Endothelial cell of umbilical vein (primary cell): ENCODE measurements around the gene ARV1. TPM values are rescaled to one million over a fixed set of nuclear protein-coding genes. Genes with fewer than 3 reads are reported as not detected.

ENCODE experiments used
- BruUV-seq: library from RNA; stranded (reverse); fragments of 400-500 nt; replicated peaks from 2 replicates; lab custom pipeline; 2021; lab: Mats Ljungman, UMichigan
- CTCF ChIA-PET: fragments of 300-600, 350-600 bp; sonication (Branson Sonifier 250); formaldehyde crosslinking; loops from one replicate; lab custom pipeline; 2021; ENCODE audit warnings: antibody characterized with exemption, inconsistent platforms; lab: Charles Lee
- POLR2A ChIA-PET: fragments of 300-600, 350-600 bp; sonication (Branson Sonifier 250); formaldehyde crosslinking; loops from one replicate; lab custom pipeline; 2021; ENCODE audit warnings: antibody characterized with exemption, inconsistent platforms; lab: Charles Lee
- DNase-seq: peaks from one replicate; pipeline ENCODE4 v3.0.0-alpha.2; 2011; ENCODE audit warnings: low read depth, low spot score
- FAIRE-seq: peaks from 2 replicates; lab custom pipeline; 2011; peaks lifted over from hg19 to GRCh38; lab: Jason Lieb, UNC
- H2AFZ ChIP-seq: 2 replicates; pipeline ENCODE4 v1.6.0; 2012; ENCODE audit warnings: low read depth, low read length, control low read depth, inconsistent platforms
- H3K27ac ChIP-seq: 2 replicates; pipeline ENCODE4 v1.5.1; 2011; ENCODE audit warnings: low read depth, mild to moderate bottlenecking, control low read depth, low read length, moderate library complexity; ENCODE audit not compliant: insufficient read depth
- H3K27me3 ChIP-seq, 2 experiments: 2 replicates each; pipeline versions ENCODE4 v1.6.0 to v1.6.1; 2011; ENCODE audit warnings: low read length in 2 of 2, mixed read lengths in 1 of 2; ENCODE audit not compliant: control insufficient read depth in 2 of 2, insufficient read depth in 2 of 2
- H3K36me3 ChIP-seq, 2 experiments: 2 replicates in 1 of 2; 3 replicates in 1 of 2; pipeline ENCODE4 v1.5.1; 2011; ENCODE audit warnings: low read length in 2 of 2, mild to moderate bottlenecking in 1 of 2, moderate library complexity in 1 of 2; ENCODE audit not compliant: control insufficient read depth in 2 of 2, insufficient read depth in 2 of 2; ENCODE audit errors: extremely low read depth in 1 of 2
- H3K4me1 ChIP-seq: 3 replicates; pipeline ENCODE4 v1.5.1; 2011; ENCODE audit warnings: mild to moderate bottlenecking, low read length; ENCODE audit not compliant: control insufficient read depth, insufficient read depth; ENCODE audit errors: extremely low read depth
- H3K4me2 ChIP-seq: 2 replicates; pipeline ENCODE4 v1.6.1; 2011; ENCODE audit warnings: low read length, control low read depth, mixed read lengths; ENCODE audit not compliant: insufficient read depth
- H3K4me3 ChIP-seq, 3 experiments: fragments of 200-600 bp in 1 of 3; sonication (generic), shearing (Covaris generic) in 1 of 3; replicated peaks in 1 of 3; 2 replicates each; pipeline ENCODE4 v1.5.1; 2011 to 2016; ENCODE audit warnings: control low read depth in 3 of 3, low read length in 3 of 3, mild to moderate bottlenecking in 2 of 3, inconsistent platforms in 1 of 3, low read depth in 1 of 3, moderate library complexity in 1 of 3; ENCODE audit not compliant: insufficient read depth in 1 of 3
- H3K79me2 ChIP-seq: 2 replicates; pipeline ENCODE4 v1.6.0; 2012; ENCODE audit warnings: low read length, inconsistent platforms; ENCODE audit not compliant: control insufficient read depth, insufficient read depth
- H3K9ac ChIP-seq: replicated peaks from 2 replicates; pipeline ENCODE3; 2011; ENCODE audit warnings: low read length, control low read depth; ENCODE audit not compliant: insufficient read depth; ENCODE audit errors: extremely low read depth
- H3K9me1 ChIP-seq: replicated peaks from 3 replicates; pipeline ENCODE4 v1.6.0; 2011; ENCODE audit warnings: mild to moderate bottlenecking, low read length; ENCODE audit not compliant: control insufficient read depth, insufficient read depth; ENCODE audit errors: extremely low read depth
- H3K9me3 ChIP-seq: replicated peaks from 2 replicates; pipeline ENCODE4 v1.5.1; 2012; ENCODE audit warnings: low read length, inconsistent platforms; ENCODE audit not compliant: control insufficient read depth, insufficient read depth
- H4K20me1 ChIP-seq: replicated peaks from 2 replicates; pipeline ENCODE3; 2011; ENCODE audit warnings: mild to moderate bottlenecking, low read length; ENCODE audit not compliant: control insufficient read depth, insufficient read depth; ENCODE audit errors: extremely low read depth
- EZH2 ChIP-seq: IDR thresholded peaks from 2 replicates; pipeline ENCODE4 v1.6.1; 2012; ENCODE audit warnings: borderline replicate concordance, low read depth, mild to moderate bottlenecking, moderate library complexity, low read length, inconsistent platforms; ENCODE audit not compliant: severe bottlenecking
- FOS ChIP-seq: IDR thresholded peaks from 2 replicates; pipeline ENCODE4 v1.6.1; 2011; ENCODE audit warnings: mild to moderate bottlenecking, low read length, moderate library complexity, borderline replicate concordance; ENCODE audit not compliant: insufficient read depth
- GATA2 ChIP-seq: IDR thresholded peaks from 2 replicates; pipeline ENCODE4 v1.7.0; 2011; ENCODE audit warnings: low read depth, mild to moderate bottlenecking, moderate library complexity, mixed read lengths, low read length; ENCODE audit not compliant: insufficient read length, insufficient read depth
- JUN ChIP-seq: IDR thresholded peaks from 2 replicates; pipeline ENCODE4 v1.6.1; 2011; ENCODE audit warnings: borderline replicate concordance, low read depth; ENCODE audit not compliant: insufficient read length, insufficient read depth
- MYC ChIP-seq: IDR thresholded peaks from one replicate; pipeline ENCODE4 v1.6.1; 2011; ENCODE audit warnings: mild to moderate bottlenecking, low read depth, low read length
- POLR2A ChIP-seq: IDR thresholded peaks from 2 replicates; pipeline ENCODE4 v1.6.1; 2012; ENCODE audit warnings: low read depth, mild to moderate bottlenecking, control low read depth, low read length
- POLR2AphosphoS5 ChIP-seq: IDR thresholded peaks from 2 replicates; pipeline ENCODE4 v1.6.1; 2012; ENCODE audit warnings: low read depth, mild to moderate bottlenecking, control low read depth, low read length, moderate library complexity; ENCODE audit not compliant: insufficient read depth
- dilution Hi-C: fragments of 300-500 bp; cut with MboI; formaldehyde crosslinking; loops from one replicate; pipeline ENCODE4 v1.15.0; 2019; ENCODE audit warnings: low sequenced_read_pairs; ENCODE audit not compliant: extremely low pct_ligation_motif_present
- intact Hi-C: fragments of 100-400 bp; cut with micrococcal nuclease; formaldehyde crosslinking; loops from one replicate; pipeline ENCODE4 v1.10.0; 2022
- polyA plus RNA-seq, 4 experiments: library from polyadenylated mRNA; depleted of rRNA in 3 of 4; stranded (reverse) in 3 of 4; unstranded in 1 of 4; fragments of >200 nt; gene quantifications; 2 replicates each; pipeline versions ENCODE4 v1.2.1 to v1.2.3, GENCODE V29; 2011 to 2012; ENCODE audit warnings: missing spikeins in 1 of 4
- total RNA-seq: library from RNA; stranded (reverse); gene quantifications from 2 replicates; pipeline ENCODE4 v1.2.3, GENCODE V29; 2021
- TF ChIP-seq, protein P1 (sequence below): IDR thresholded peaks from 2 replicates; pipeline ENCODE4 v1.6.1; 2011; ENCODE audit not compliant: insufficient read depth, insufficient read length
- TF ChIP-seq, protein P2 (sequence below), 2 donors: IDR thresholded peaks; 1 replicate in 1 of 2; 2 replicates in 1 of 2; pipeline ENCODE4 v1.5.1; 2011; ENCODE audit warnings: low read length in 2 of 2, mild to moderate bottlenecking in 2 of 2, moderate library complexity in 2 of 2, control low read depth in 1 of 2, inconsistent platforms in 1 of 2, low read depth in 1 of 2; ENCODE audit not compliant: insufficient read depth in 1 of 2; ENCODE audit errors: extremely low read depth in 1 of 2

Gene ARV1
- total and polyA plus RNA-seq, 2 donors (not counting 3 experiments of a cell fraction or from before 2014, with no cell fraction given) = 10.7 to 14.0 TPM

- Histone ChIP-seq H3K4me3 (no peak overlapping the region), H2AFZ (no peak overlapping the region), H3K27me3 (peaks cover 21 to 37% of the 10 kb centered on the region in 2 experiments), H3K4me2 (no peak overlapping the region), H3K9ac (no peak overlapping the region), H3K27ac (no peak overlapping the region), H3K9me3 (no peaks in the 10 kb centered on the region), H3K36me3 (no peaks in the 10 kb centered on the region), H4K20me1 (no peaks in the 10 kb centered on the region), H3K79me2 (no peaks in the 10 kb centered on the region), H3K9me1 (no peaks in the 10 kb centered on the region), H3K4me1 (peaks cover 16% of the 10 kb centered on the region)
- CTCF ChIA-PET = interaction anchor here (1.4 kb wide), 2 partner anchors 13 to 50 kb away, joined by 4 to 5 read pairs; no protein-coding TSS in a partner anchor
- BruUV-seq = no TSS peak
- DNase-seq (no peak), FAIRE-seq (no peak)
- intact Hi-C loops (loop anchor here (2.0 kb wide), 2 partner anchors 51 to 125 kb away; no protein-coding TSS in a partner anchor), dilution Hi-C loops (no loop called here)
- POLR2A ChIA-PET = interaction anchor here (0.6 kb wide), 1 partner anchor 23 kb away, joined by 3 read pairs; no protein-coding TSS in a partner anchor
- TF ChIP-seq POLR2AphosphoS5 = no peak
- TF ChIP-seq MYC = no peak
- TF ChIP-seq JUN = no peak
- TF ChIP-seq, protein P1, sequence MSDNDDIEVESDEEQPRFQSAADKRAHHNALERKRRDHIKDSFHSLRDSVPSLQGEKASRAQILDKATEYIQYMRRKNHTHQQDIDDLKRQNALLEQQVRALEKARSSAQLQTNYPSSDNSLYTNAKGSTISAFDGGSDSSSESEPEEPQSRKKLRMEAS = no peak
- no peak for TF ChIP-seq FOS
- TF ChIP-seq POLR2A = no peak
- TF ChIP-seq GATA2 = no peak
- TF ChIP-seq EZH2 = no peak
- TF ChIP-seq, protein P2, sequence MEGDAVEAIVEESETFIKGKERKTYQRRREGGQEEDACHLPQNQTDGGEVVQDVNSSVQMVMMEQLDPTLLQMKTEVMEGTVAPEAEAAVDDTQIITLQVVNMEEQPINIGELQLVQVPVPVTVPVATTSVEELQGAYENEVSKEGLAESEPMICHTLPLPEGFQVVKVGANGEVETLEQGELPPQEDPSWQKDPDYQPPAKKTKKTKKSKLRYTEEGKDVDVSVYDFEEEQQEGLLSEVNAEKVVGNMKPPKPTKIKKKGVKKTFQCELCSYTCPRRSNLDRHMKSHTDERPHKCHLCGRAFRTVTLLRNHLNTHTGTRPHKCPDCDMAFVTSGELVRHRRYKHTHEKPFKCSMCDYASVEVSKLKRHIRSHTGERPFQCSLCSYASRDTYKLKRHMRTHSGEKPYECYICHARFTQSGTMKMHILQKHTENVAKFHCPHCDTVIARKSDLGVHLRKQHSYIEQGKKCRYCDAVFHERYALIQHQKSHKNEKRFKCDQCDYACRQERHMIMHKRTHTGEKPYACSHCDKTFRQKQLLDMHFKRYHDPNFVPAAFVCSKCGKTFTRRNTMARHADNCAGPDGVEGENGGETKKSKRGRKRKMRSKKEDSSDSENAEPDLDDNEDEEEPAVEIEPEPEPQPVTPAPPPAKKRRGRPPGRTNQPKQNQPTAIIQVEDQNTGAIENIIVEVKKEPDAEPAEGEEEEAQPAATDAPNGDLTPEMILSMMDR (IDR thresholded peaks at IDR 0.05; ENCODE audit: extremely low read depth in 1 of 2, insufficient read depth in 1 of 2, low read depth in 1 of 2, low read length in 2 of 2) = no peak
These were observed 62.9 kb downstream of the ARV1 start for GRCh38 chr1:231041719-231042261.
